Endodermal cell (in vitro differentiated cells): ENCODE data around the gene ABCA7. TPM values are rescaled to one million over a fixed set of nuclear protein-coding genes. Genes with fewer than 3 reads are reported as not detected.

Experiments
- DNase-seq: peaks from one replicate; pipeline ENCODE4 v3.0.0-alpha.2; 2017
- H3K27ac ChIP-seq: 2 replicates; pipeline ENCODE4 v1.5.1; 2013; ENCODE audit warnings: mild to moderate bottlenecking, low read depth, low read length, moderate library complexity
- H3K27me3 ChIP-seq: 2 replicates; pipeline ENCODE4 v1.6.1; 2013; ENCODE audit warnings: mild to moderate bottlenecking, low read length, moderate library complexity; ENCODE audit not compliant: insufficient read depth, control insufficient read depth, poor library complexity, severe bottlenecking
- H3K36me3 ChIP-seq: 2 replicates; pipeline ENCODE4 v1.7.0; 2013; ENCODE audit warnings: mild to moderate bottlenecking, low read length, moderate library complexity; ENCODE audit not compliant: control insufficient read depth, insufficient read depth
- H3K4me1 ChIP-seq: one replicate; pipeline ENCODE4 v1.7.0; 2013; ENCODE audit warnings: low read length; ENCODE audit not compliant: control insufficient read depth, insufficient read depth
- H3K4me3 ChIP-seq: 2 replicates; pipeline ENCODE4 v1.5.1; 2013; ENCODE audit warnings: mild to moderate bottlenecking, low read length, moderate library complexity
- H3K9ac ChIP-seq: 2 replicates; pipeline ENCODE4 v1.6.1; 2013; ENCODE audit warnings: mild to moderate bottlenecking, low read length, moderate library complexity; ENCODE audit not compliant: poor library complexity, severe bottlenecking; ENCODE audit errors: extremely low read depth
- H3K9me3 ChIP-seq: 2 replicates; pipeline ENCODE4 v1.6.1; 2013; ENCODE audit warnings: mild to moderate bottlenecking, low read length, moderate library complexity; ENCODE audit not compliant: control insufficient read depth
- H3K27ac Mint-ChIP-seq: 2 replicates; pipeline ENCODE4 v1.8.0; 2020; ENCODE audit warnings: mixed read lengths
- H3K27me3 Mint-ChIP-seq: 2 replicates; pipeline ENCODE4 v1.8.0; 2021; ENCODE audit warnings: mild to moderate bottlenecking, mixed read lengths; ENCODE audit not compliant: insufficient read depth
- H3K36me3 Mint-ChIP-seq: 2 replicates; pipeline ENCODE4 v1.8.0; 2020; ENCODE audit warnings: low read depth, mixed read lengths
- H3K4me1 Mint-ChIP-seq: 2 replicates; pipeline ENCODE4 v1.8.0; 2020; ENCODE audit warnings: mixed read lengths
- H3K4me3 Mint-ChIP-seq: 2 replicates; pipeline ENCODE4 v1.8.0; 2020; ENCODE audit warnings: mild to moderate bottlenecking, moderate library complexity, mixed read lengths
- H3K9me3 Mint-ChIP-seq: 2 replicates; pipeline ENCODE4 v1.8.0; 2020; ENCODE audit warnings: mild to moderate bottlenecking, mixed read lengths
- CTCF ChIP-seq: fragments of 200-600 bp; sonication (generic); conservative IDR thresholded peaks from 2 replicates; pipeline ENCODE4 v1.5.0; 2021; ENCODE audit warnings: antibody characterized with exemption, mild to moderate bottlenecking
- WGBS, 2 experiments: methylation state at CpG; one replicate each; pipeline versions ENCODE4 v1.1.5 to v1.1.7; 2013; ENCODE audit warnings: missing lambda C conversion rate in 2 of 2, mixed read lengths in 1 of 2; ENCODE audit not compliant: insufficient coverage in 1 of 2, insufficient read length in 1 of 2; 5-methylcytosine and 5-hydroxymethylcytosine counted together
- total RNA-seq, 2 donors: library from RNA; stranded (reverse); fragmentation: NEBNext Ultra II Directional in 1 of 2; extraction: Animal tissue kit (Norgen Biotek cat#: 25700) in 1 of 2; gene quantifications; 2 replicates in 1 of 2; 3 replicates in 1 of 2; pipeline ENCODE4 v1.2.1, GENCODE V29; 2021

The ABCA7 gene
- total RNA-seq, 2 donors from 2014 or later = 67.2 to 68.7 TPM

GRCh38 chr19:1070931-1071791 is 31.3 kb downstream of the ABCA7 start:
- Mint-ChIP-seq H3K27me3 (peaks cover 50% of the 10 kb centered on the region), H3K4me3 (peak overlapping the region; percentile 36)

DNA sequence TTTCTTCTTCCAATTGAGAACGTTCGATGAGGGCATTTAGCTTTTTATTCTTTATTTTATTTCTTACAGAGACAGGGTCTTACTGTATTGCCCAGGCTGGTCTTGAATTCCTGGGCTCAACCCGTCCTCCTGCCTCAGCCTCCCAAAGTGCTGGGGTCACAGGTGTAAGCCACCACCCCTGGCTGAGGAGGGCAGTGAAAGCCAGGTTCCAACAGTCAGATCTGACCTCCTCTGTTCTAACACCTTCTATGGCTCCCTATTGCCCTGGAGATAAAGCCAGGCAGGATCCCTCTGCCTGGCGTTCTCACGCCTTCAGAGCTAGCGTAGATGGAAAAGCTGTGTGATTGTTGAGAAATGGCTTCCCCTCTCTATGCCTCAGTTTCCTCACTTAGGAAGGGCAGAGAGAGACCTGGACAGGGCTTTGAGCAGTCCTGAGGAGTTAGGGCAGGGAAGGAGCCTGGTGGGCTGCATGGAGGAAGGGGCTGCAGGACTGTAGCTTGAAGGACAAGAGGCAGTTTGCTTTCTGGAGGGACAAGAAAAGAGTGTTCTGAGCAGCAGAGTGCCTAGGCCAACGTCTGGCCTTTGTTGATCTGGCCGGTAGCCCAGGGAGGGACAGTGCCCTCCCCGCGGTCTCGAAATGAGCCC is 32.6 kb downstream of the ABCA7 start:
- no peak for TF ChIP-seq CTCF
- Histone ChIP-seq H3K4me1 (no peaks in the 10 kb centered on the region), H3K27me3 (peaks cover 49% of the 10 kb centered on the region), H3K36me3 (no peaks in the 10 kb centered on the region), H3K4me3 (no peak overlapping the region), H3K27ac (no peak overlapping the region), H3K9ac (no peak overlapping the region), H3K9me3 (no peaks in the 10 kb centered on the region)
- peaks cover 45% of the 10 kb centered on the region for H3K27me3 Mint-ChIP-seq
- 92 to 96% methylated on average over 8 to 11 of the region's 11 CpGs for WGBS, 2 experiments
- H3K4me1 Mint-ChIP-seq = no peaks in the 10 kb centered on the region
- H3K9me3 Mint-ChIP-seq = no peaks in the 10 kb centered on the region
- no peak overlapping the region for H3K4me3 Mint-ChIP-seq
- H3K27ac Mint-ChIP-seq = no peak overlapping the region
- no peak for DNase-seq
- H3K36me3 Mint-ChIP-seq = peaks cover 9% of the 10 kb centered on the region

More at GRCh38 chr19:1070931-1071791, 31.3 kb downstream of the ABCA7 start:
- peak; percentile 81 for DNase-seq
- Histone ChIP-seq H3K9ac (no peak overlapping the region), H3K4me1 (peaks cover 4% of the 10 kb centered on the region), H3K4me3 (peak overlapping the region; percentile 23), H3K9me3 (no peaks in the 10 kb centered on the region), H3K36me3 (no peaks in the 10 kb centered on the region), H3K27ac (no peak overlapping the region), H3K27me3 (peaks cover 63% of the 10 kb centered on the region)
- H3K9me3 Mint-ChIP-seq = no peaks in the 10 kb centered on the region
- no peaks in the 10 kb centered on the region for H3K4me1 Mint-ChIP-seq
- no peak for TF ChIP-seq CTCF
- WGBS, 2 experiments = 4 to 7% methylated on average over 51 to 99 of the region's 99 CpGs
- peaks cover 7% of the 10 kb centered on the region for H3K36me3 Mint-ChIP-seq
- H3K27ac Mint-ChIP-seq = no peak overlapping the region

DNA sequence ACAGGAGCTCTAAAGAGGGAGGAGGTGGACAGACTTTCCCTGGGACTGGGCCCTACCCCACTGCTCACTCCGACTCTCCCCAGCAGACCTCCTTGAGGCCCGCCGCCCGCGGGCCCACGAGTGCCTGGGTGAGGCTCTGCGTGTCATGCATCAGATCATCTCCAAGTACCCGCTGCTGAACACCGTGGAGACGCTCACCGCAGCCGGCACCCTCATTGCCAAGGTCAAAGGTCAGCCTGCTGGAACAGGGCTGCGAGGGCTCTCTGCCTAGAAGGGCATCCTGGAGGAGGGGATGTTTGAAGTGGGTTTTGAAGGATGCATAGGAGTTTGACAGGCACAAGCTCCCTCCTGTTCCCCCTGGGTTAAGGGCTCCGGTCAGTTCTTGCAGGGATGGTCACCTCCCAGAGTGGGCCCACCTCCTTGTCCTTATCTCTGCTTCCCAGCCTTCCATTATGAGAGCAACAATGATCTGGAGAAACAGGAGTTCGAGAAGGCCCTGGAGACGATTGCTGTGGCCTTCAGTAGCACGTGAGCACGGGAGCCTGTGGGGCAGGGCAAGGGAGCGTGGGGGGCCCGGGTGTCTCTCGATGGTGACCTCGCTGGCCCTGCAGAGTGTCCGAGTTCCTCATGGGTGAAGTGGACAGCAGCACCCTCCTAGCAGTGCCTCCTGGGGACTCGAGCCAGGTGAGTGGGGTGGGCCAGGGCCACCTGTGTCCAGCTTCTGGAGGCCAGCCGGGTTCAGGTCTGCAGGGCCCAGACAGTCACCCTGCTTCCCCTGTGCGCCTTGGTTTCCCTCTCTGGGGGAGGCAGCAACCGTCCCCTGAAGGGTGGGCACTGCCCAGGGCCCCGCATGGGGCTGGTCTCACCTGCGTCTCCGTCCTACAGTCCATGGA is 33.4 kb downstream of the ABCA7 start:
- H3K4me1 ChIP-seq = no peaks in the 10 kb centered on the region
- peaks cover 9% of the 10 kb centered on the region for H3K36me3 Mint-ChIP-seq
- H3K27me3 ChIP-seq = peaks cover 41% of the 10 kb centered on the region
- no peaks in the 10 kb centered on the region for H3K9me3 ChIP-seq
- no peak overlapping the region for H3K4me3 ChIP-seq
- no peak overlapping the region for H3K27ac Mint-ChIP-seq
- H3K4me1 Mint-ChIP-seq = no peaks in the 10 kb centered on the region
- H3K9ac ChIP-seq = no peak overlapping the region
- H3K27ac ChIP-seq = no peak overlapping the region
- H3K9me3 Mint-ChIP-seq = no peaks in the 10 kb centered on the region
- H3K4me3 Mint-ChIP-seq = no peak overlapping the region
- WGBS, 2 experiments = 93 to 94% methylated on average over 18 to 30 of the region's 30 CpGs
- peaks cover 40% of the 10 kb centered on the region for H3K27me3 Mint-ChIP-seq
- no peaks in the 10 kb centered on the region for H3K36me3 ChIP-seq
- TF ChIP-seq CTCF = no peak
- DNase-seq = no peak
